GF-D8 (cell line): Measurements from ENCODE around the gene VGLL4.

Source experiments
- DNase-seq: peaks from one replicate; lab custom pipeline; 2025; lab: John Stamatoyannopoulos, UW

The VGLL4 gene

GRCh38 chr3:11653298-11654055 is 9.8 kb upstream of the VGLL4 start:
- DNase-seq = no peak

GRCh38 chr3:11651900-11652299 is 8.2 kb upstream of the VGLL4 start:
- DNase-seq = no peak

GRCh38 chr3:11651477-11651876 is 7.8 kb upstream of the VGLL4 start:
- no peak for DNase-seq

GRCh38 chr3:11650391-11650790 is 6.7 kb upstream of the VGLL4 start:
- no peak for DNase-seq

GRCh38 chr3:11648735-11649134 is 5.0 kb upstream of the VGLL4 start:
- no peak for DNase-seq

- no peak for DNase-seq
These were observed 513 bp downstream of the VGLL4 start for GRCh38 chr3:11643201-11643603.

- DNase-seq = peak; percentile 83
These were observed 1.1 kb downstream of the VGLL4 start for GRCh38 chr3:11642431-11643191.

GRCh38 chr3:11641683-11642430 is 1.9 kb downstream of the VGLL4 start:
- DNase-seq = no peak

GRCh38 chr3:11641316-11641682 is 2.4 kb downstream of the VGLL4 start:
- DNase-seq = no peak

- no peak for DNase-seq
These were observed 3.6 kb downstream of the VGLL4 start for GRCh38 chr3:11640009-11640673.

GRCh38 chr3:11638495-11639358 is 5.0 kb downstream of the VGLL4 start:
- DNase-seq = no peak

GRCh38 chr3:11637901-11638458 is 5.7 kb downstream of the VGLL4 start:
- DNase-seq = no peak

- DNase-seq = no peak
These were observed 7.3 kb downstream of the VGLL4 start for GRCh38 chr3:11636394-11636770.

GRCh38 chr3:11635680-11636393 is 7.9 kb downstream of the VGLL4 start:
- DNase-seq = no peak

GRCh38 chr3:11634974-11635612 is 8.6 kb downstream of the VGLL4 start:
- DNase-seq = no peak

GRCh38 chr3:11634081-11634635 is 9.6 kb downstream of the VGLL4 start:
- no peak for DNase-seq

GRCh38 chr3:11632966-11633365 is 10.7 kb downstream of the VGLL4 start:
- DNase-seq = no peak

- DNase-seq = no peak
These were observed 11.2 kb downstream of the VGLL4 start for GRCh38 chr3:11632564-11632963.

- no peak for DNase-seq
These were observed 11.9 kb downstream of the VGLL4 start for GRCh38 chr3:11631820-11632219.

GRCh38 chr3:11629716-11630115 is 14.0 kb downstream of the VGLL4 start:
- no peak for DNase-seq
